ENCODE results near the gene AMBRA1.
"Not testable (repeated sequence)": the region's sequence is repeated elsewhere in the genome, so short reads cannot be mapped to it uniquely, and the experiment has no call there.

Gene AMBRA1

GRCh38 chr11:46520971-46521745 is 72.7 kb downstream of the AMBRA1 start:
- no peak for DNase-seq (ENCODE audit: low read depth)
- H3K4me3 ChIP-seq (ENCODE audit: low read depth, low read length), result no peak overlapping the region

GRCh38 chr11:46519351-46519750 is 74.5 kb downstream of the AMBRA1 start:
- no peak overlapping the region for H3K4me3 ChIP-seq (ENCODE audit: low read depth, low read length)

GRCh38 chr11:46518928-46519327 is 74.9 kb downstream of the AMBRA1 start:
- not testable (repeated sequence) for DNase-seq (ENCODE audit: low read depth); H3K4me3 ChIP-seq (ENCODE audit: low read depth, low read length)

More at GRCh38 chr11:46519351-46519750, 74.5 kb downstream of the AMBRA1 start:
- DNase-seq (ENCODE audit: low read depth), result no peak

GRCh38 chr11:46514370-46514769 is 79.5 kb downstream of the AMBRA1 start:
- no peak for DNase-seq (ENCODE audit: low read depth)

GRCh38 chr11:46513934-46514342 is 79.9 kb downstream of the AMBRA1 start:
- DNase-seq (ENCODE audit: low read depth), result no peak
- no peak overlapping the region for H3K4me3 ChIP-seq (ENCODE audit: low read depth, low read length)

More at GRCh38 chr11:46514370-46514769, 79.5 kb downstream of the AMBRA1 start:
- H3K4me3 ChIP-seq (ENCODE audit: low read depth, low read length), result no peak overlapping the region

GRCh38 chr11:46512261-46512881 is 81.5 kb downstream of the AMBRA1 start:
- no peak for DNase-seq (ENCODE audit: low read depth)
- H3K4me3 ChIP-seq (ENCODE audit: low read depth, low read length), result no peak overlapping the region

- DNase-seq (ENCODE audit: low read depth), result no peak
- no peak overlapping the region for H3K4me3 ChIP-seq (ENCODE audit: low read depth, low read length)
These were observed 82.5 kb downstream of the AMBRA1 start for GRCh38 chr11:46511342-46511741.

GRCh38 chr11:46508360-46508759 is 85.5 kb downstream of the AMBRA1 start:
- H3K4me3 ChIP-seq (ENCODE audit: low read depth, low read length), result no peak overlapping the region
- no peak for DNase-seq (ENCODE audit: low read depth)

- no peak for DNase-seq (ENCODE audit: low read depth)
- no peak overlapping the region for H3K4me3 ChIP-seq (ENCODE audit: low read depth, low read length)
These were observed 87.4 kb downstream of the AMBRA1 start for GRCh38 chr11:46506483-46506791.

- DNase-seq (ENCODE audit: low read depth), result no peak
- H3K4me3 ChIP-seq (ENCODE audit: low read depth, low read length), result no peak overlapping the region
These were observed 87.9 kb downstream of the AMBRA1 start for GRCh38 chr11:46505741-46506482.

- no peak for DNase-seq (ENCODE audit: low read depth)
These were observed 88.8 kb downstream of the AMBRA1 start for GRCh38 chr11:46504817-46505613.

GRCh38 chr11:46499821-46500220 is 94.0 kb downstream of the AMBRA1 start:
- no peak overlapping the region for H3K4me3 ChIP-seq (ENCODE audit: low read depth, low read length)
- DNase-seq (ENCODE audit: low read depth), result no peak

More at GRCh38 chr11:46504817-46505613, 88.8 kb downstream of the AMBRA1 start:
- H3K4me3 ChIP-seq (ENCODE audit: low read depth, low read length), result no peak overlapping the region

- no peak overlapping the region for H3K4me3 ChIP-seq (ENCODE audit: low read depth, low read length)
- no peak for DNase-seq (ENCODE audit: low read depth)
These were observed 94.9 kb downstream of the AMBRA1 start for GRCh38 chr11:46498968-46499367.

GRCh38 chr11:46498179-46498578 is 95.6 kb downstream of the AMBRA1 start:
- no peak for DNase-seq (ENCODE audit: low read depth)

GRCh38 chr11:46497498-46497897 is 96.3 kb downstream of the AMBRA1 start:
- DNase-seq (ENCODE audit: low read depth), result no peak
- H3K4me3 ChIP-seq (ENCODE audit: low read depth, low read length), result no peak overlapping the region

More at GRCh38 chr11:46498179-46498578, 95.6 kb downstream of the AMBRA1 start:
- H3K4me3 ChIP-seq (ENCODE audit: low read depth, low read length), result no peak overlapping the region

GRCh38 chr11:46493791-46494190 is 100.0 kb downstream of the AMBRA1 start:
- no peak for DNase-seq (ENCODE audit: low read depth)
- H3K4me3 ChIP-seq (ENCODE audit: low read depth, low read length), result no peak overlapping the region

GRCh38 chr11:46492532-46492931 is 101.3 kb downstream of the AMBRA1 start:
- no peak overlapping the region for H3K4me3 ChIP-seq (ENCODE audit: low read depth, low read length)
- DNase-seq (ENCODE audit: low read depth), result no peak

GRCh38 chr11:46491661-46492330 is 102.0 kb downstream of the AMBRA1 start:
- DNase-seq (ENCODE audit: low read depth), result no peak
- no peak overlapping the region for H3K4me3 ChIP-seq (ENCODE audit: low read depth, low read length)

- DNase-seq (ENCODE audit: low read depth), result no peak
These were observed 103.2 kb downstream of the AMBRA1 start for GRCh38 chr11:46490666-46491065.

More at GRCh38 chr11:46490666-46491065, 103.2 kb downstream of the AMBRA1 start:
- H3K4me3 ChIP-seq (ENCODE audit: low read depth, low read length), result no peak overlapping the region
